ENCODE results near the gene RTF2. TPM values are rescaled to one million over a fixed set of nuclear protein-coding genes. Genes with fewer than 3 reads are reported as not detected.

RTF2 gene
- total and polyA plus RNA-seq, 4 experiments from 2014 or later: 66.0 to 129 (median 94.9) TPM

GRCh38 chr20:56463428-56463827 lies 5.0 kb upstream of the RTF2 start:
- peak; percentile 49 to 67 (median 55) for DNase-seq
- CTCF ChIA-PET (ENCODE audit: partially characterized antibody): interaction anchor here (0.7 to 1.1 kb wide), 3 partner anchors 37 to 68 kb away, joined by 3 read pairs; no protein-coding TSS in a partner anchor
- intact Hi-C loops (cut with micrococcal nuclease): no loop called here
- Histone ChIP-seq H3K27ac (ENCODE audit: low read depth, low read length) (no peak overlapping the region), H3K4me1 (ENCODE audit: insufficient read depth, low read length) (peaks cover 57% of the 10 kb centered on the region), H3K27me3 (ENCODE audit: insufficient read depth, low read length) (no peaks in the 10 kb centered on the region), H3K9me3 (ENCODE audit: control insufficient read depth in 1 of 2, low read length in 2 of 2) (no peaks in the 10 kb centered on the region), H3K36me3 (ENCODE audit: insufficient read depth, low read length) (peaks cover 4% of the 10 kb centered on the region), H3K4me3 (ENCODE audit: low read length in 2 of 2) (no peak overlapping the region)
- H3K36me3 Mint-ChIP-seq: peaks cover under 1 to 15% of the 10 kb centered on the region in 2 donors
- peak overlapping the region in 6 of 8 donors; percentile 21 to 78 (median 52) for H3K4me3 Mint-ChIP-seq
- peaks cover 0 to under 1% (median 0%) of the 10 kb centered on the region in 8 donors for H3K9me3 Mint-ChIP-seq
- no peaks in the 10 kb centered on the region for H3K27me3 Mint-ChIP-seq
- H3K4me1 Mint-ChIP-seq: peaks cover 23 to 68% (median 42%) of the 10 kb centered on the region in 4 donors
- POLR2A ChIA-PET (ENCODE audit: partially characterized antibody): interaction anchor here (1.1 to 2.1 kb wide), 3 partner anchors 16 to 51 kb away, joined by 3 to 14 read pairs (median 9); partner anchors contain the start of gene CASS4
- H3K27ac Mint-ChIP-seq: peak overlapping the region; percentile 68 to 92 (median 83)

- no peaks in the 10 kb centered on the region for H3K27me3 ChIP-seq (ENCODE audit: insufficient read depth, low read length)
- no peaks in the 10 kb centered on the region for H3K27me3 Mint-ChIP-seq
- peaks cover 0 to 3% (median 0%) of the 10 kb centered on the region in 8 donors for H3K9me3 Mint-ChIP-seq
- H3K9me3 ChIP-seq (ENCODE audit: control insufficient read depth in 1 of 2, low read length in 2 of 2): no peaks in the 10 kb centered on the region
- peaks cover 63% of the 10 kb centered on the region for H3K4me1 ChIP-seq (ENCODE audit: insufficient read depth, low read length)
- H3K4me3 Mint-ChIP-seq: no peak overlapping the region
- intact Hi-C loops (cut with micrococcal nuclease): loop anchor here (5.0 kb wide), 1 partner anchor 886 kb away; the partner anchor contains the start of gene RAE1
- H3K4me3 ChIP-seq (ENCODE audit: low read length in 2 of 2): no peak overlapping the region
- H3K27ac ChIP-seq (ENCODE audit: low read depth, low read length): no peak overlapping the region
- CTCF ChIA-PET (ENCODE audit: partially characterized antibody): no interaction called here
- H3K4me1 Mint-ChIP-seq: peaks cover 27 to 76% (median 48%) of the 10 kb centered on the region in 4 donors
- POLR2A ChIA-PET (ENCODE audit: partially characterized antibody): no interaction called here
- peaks cover 8 to 16% of the 10 kb centered on the region in 2 donors for H3K36me3 Mint-ChIP-seq
- DNase-seq: no peak
- no peaks in the 10 kb centered on the region for H3K36me3 ChIP-seq (ENCODE audit: insufficient read depth, low read length)
- H3K27ac Mint-ChIP-seq: peak overlapping the region in 5 of 7 donors; percentile 36 to 76 (median 70)
Measured at GRCh38 chr20:56465997-56466396, 2.4 kb upstream of the RTF2 start.

GRCh38 chr20:56467968-56468315 lies 485 bp upstream of the RTF2 start:
- peaks cover 3% of the 10 kb centered on the region for H3K36me3 ChIP-seq (ENCODE audit: insufficient read depth, low read length)
- Mint-ChIP-seq H3K4me3 (peak overlapping the region; percentile 98 to 100 (median 100)), H3K27me3 (no peaks in the 10 kb centered on the region), H3K9me3 (peaks cover 0 to 3% (median 0%) of the 10 kb centered on the region in 8 donors), H3K36me3 (peaks cover 10 to 19% of the 10 kb centered on the region in 2 donors), H3K27ac (peak overlapping the region; percentile 98 to 100 (median 100)), H3K4me1 (peaks cover 24 to 60% (median 40%) of the 10 kb centered on the region in 4 donors)
- no peak for DNase-seq
- intact Hi-C loops (cut with micrococcal nuclease): loop anchor here (1.0 to 5.0 kb wide), 4 partner anchors 56 to 884 kb away; partner anchors contain the start of genes AURKA, CASS4, CSTF1 and RAE1
- H3K4me3 ChIP-seq (ENCODE audit: low read length in 2 of 2): peak overlapping the region; percentile 70 to 99
- peak overlapping the region; percentile 87 for H3K27ac ChIP-seq (ENCODE audit: low read depth, low read length)
- H3K27me3 ChIP-seq (ENCODE audit: insufficient read depth, low read length): no peaks in the 10 kb centered on the region
- no peaks in the 10 kb centered on the region for H3K9me3 ChIP-seq (ENCODE audit: control insufficient read depth in 1 of 2, low read length in 2 of 2)
- peaks cover 48% of the 10 kb centered on the region for H3K4me1 ChIP-seq (ENCODE audit: insufficient read depth, low read length)
- CTCF ChIA-PET (ENCODE audit: partially characterized antibody): interaction anchor here (0.6 to 1.7 kb wide), 3 partner anchors 70 to 93 kb away, joined by 4 to 5 read pairs (median 5); partner anchors contain the start of genes AURKA and CSTF1
- POLR2A ChIA-PET (ENCODE audit: partially characterized antibody): interaction anchor here (1.0 to 3.5 kb wide), 7 partner anchors 28 to 109 kb away, joined by 3 to 44 read pairs (median 10); partner anchors contain the start of genes AURKA, CASS4, CSTF1 and FAM210B

- Histone ChIP-seq H3K4me1 (ENCODE audit: insufficient read depth, low read length) (peaks cover 37% of the 10 kb centered on the region), H3K27me3 (ENCODE audit: insufficient read depth, low read length) (no peaks in the 10 kb centered on the region), H3K9me3 (ENCODE audit: control insufficient read depth in 1 of 2, low read length in 2 of 2) (no peaks in the 10 kb centered on the region), H3K36me3 (ENCODE audit: insufficient read depth, low read length) (peaks cover 14% of the 10 kb centered on the region), H3K27ac (ENCODE audit: low read depth, low read length) (peak overlapping the region; percentile 87), H3K4me3 (ENCODE audit: low read length in 2 of 2) (peak overlapping the region; percentile 15 to 99)
- peak overlapping the region; percentile 98 to 100 (median 100) for H3K4me3 Mint-ChIP-seq
- ChIA-PET POLR2A (ENCODE audit: partially characterized antibody) (interaction anchor here (0.7 to 3.5 kb wide), 10 partner anchors 9 to 923 kb away, joined by 3 to 44 read pairs (median 6); partner anchors contain the start of genes AURKA, CASS4, CSTF1 and FAM210B), CTCF (ENCODE audit: partially characterized antibody) (interaction anchor here (1.0 to 1.7 kb wide), 2 partner anchors 71 to 77 kb away, joined by 4 to 5 read pairs; partner anchors contain the start of genes AURKA and CSTF1)
- peaks cover 18 to 49% (median 31%) of the 10 kb centered on the region in 4 donors for H3K4me1 Mint-ChIP-seq
- peak in 1 of 5 donors; percentile 10 for DNase-seq
- H3K27me3 Mint-ChIP-seq: no peaks in the 10 kb centered on the region
- peak overlapping the region; percentile 98 to 100 (median 100) for H3K27ac Mint-ChIP-seq
- peaks cover 17 to 29% of the 10 kb centered on the region in 2 donors for H3K36me3 Mint-ChIP-seq
- intact Hi-C loops (cut with micrococcal nuclease): loop anchor here (5.0 kb wide), 1 partner anchor 883 kb away; the partner anchor contains the start of gene RAE1
- H3K9me3 Mint-ChIP-seq: peaks cover 0 to 3% (median 0%) of the 10 kb centered on the region in 8 donors
Measured at GRCh38 chr20:56469077-56469449, 636 bp downstream of the RTF2 start.

- Mint-ChIP-seq H3K27me3 (no peaks in the 10 kb centered on the region), H3K4me1 (peaks cover 22 to 46% (median 33%) of the 10 kb centered on the region in 4 donors), H3K9me3 (peaks cover 0 to 4% (median 0%) of the 10 kb centered on the region in 8 donors), H3K4me3 (peak overlapping the region; percentile 32 to 78 (median 69)), H3K27ac (peak overlapping the region; percentile 77 to 87 (median 85)), H3K36me3 (peaks cover 71 to 89% of the 10 kb centered on the region in 2 donors)
- Histone ChIP-seq H3K27ac (ENCODE audit: low read depth, low read length) (peak overlapping the region; percentile 10), H3K36me3 (ENCODE audit: insufficient read depth, low read length) (peaks cover 48% of the 10 kb centered on the region), H3K9me3 (ENCODE audit: control insufficient read depth in 1 of 2, low read length in 2 of 2) (no peaks in the 10 kb centered on the region), H3K4me3 (ENCODE audit: low read length in 2 of 2) (peak overlapping the region in 1 of 2 donors; percentile 6), H3K27me3 (ENCODE audit: insufficient read depth, low read length) (no peaks in the 10 kb centered on the region), H3K4me1 (ENCODE audit: insufficient read depth, low read length) (peaks cover 17% of the 10 kb centered on the region)
- DNase-seq: peak in 2 of 5 donors; percentile 9 to 10
- CTCF ChIA-PET (ENCODE audit: partially characterized antibody): interaction anchor here (1.3 kb wide), 1 partner anchor 19 kb away, joined by 3 read pairs; no protein-coding TSS in a partner anchor
- POLR2A ChIA-PET (ENCODE audit: partially characterized antibody): interaction anchor here (1.5 kb wide), 1 partner anchor 72 kb away, joined by 4 read pairs; the partner anchor contains the start of gene CASS4
- intact Hi-C loops (cut with micrococcal nuclease): no loop called here
Measured at GRCh38 chr20:56483970-56484369, 15.5 kb downstream of the RTF2 start.

GRCh38 chr20:56487216-56487615 lies 18.8 kb downstream of the RTF2 start:
- no peak for DNase-seq
- H3K4me3 ChIP-seq (ENCODE audit: low read length in 2 of 2): no peak overlapping the region
- Mint-ChIP-seq H3K36me3 (peaks cover 62 to 85% of the 10 kb centered on the region in 2 donors), H3K4me3 (no peak overlapping the region), H3K4me1 (peaks cover 22 to 42% (median 32%) of the 10 kb centered on the region in 4 donors), H3K9me3 (peaks cover 0 to 2% (median 0%) of the 10 kb centered on the region in 8 donors), H3K27ac (no peak overlapping the region), H3K27me3 (no peaks in the 10 kb centered on the region)
- no peak overlapping the region for H3K27ac ChIP-seq (ENCODE audit: low read depth, low read length)
- ChIA-PET CTCF (ENCODE audit: partially characterized antibody) (no interaction called here), POLR2A (ENCODE audit: partially characterized antibody) (no interaction called here)
- H3K27me3 ChIP-seq (ENCODE audit: insufficient read depth, low read length): no peaks in the 10 kb centered on the region
- H3K36me3 ChIP-seq (ENCODE audit: insufficient read depth, low read length): peaks cover 50% of the 10 kb centered on the region
- H3K4me1 ChIP-seq (ENCODE audit: insufficient read depth, low read length): peaks cover 17% of the 10 kb centered on the region
- H3K9me3 ChIP-seq (ENCODE audit: control insufficient read depth in 1 of 2, low read length in 2 of 2): no peaks in the 10 kb centered on the region
- intact Hi-C loops (cut with micrococcal nuclease): no loop called here

GRCh38 chr20:56488566-56488965 lies 20.1 kb downstream of the RTF2 start:
- DNase-seq: no peak
- H3K4me1 Mint-ChIP-seq: peaks cover 16 to 31% (median 22%) of the 10 kb centered on the region in 4 donors
- H3K27ac ChIP-seq (ENCODE audit: low read depth, low read length): no peak overlapping the region
- no peaks in the 10 kb centered on the region for H3K27me3 Mint-ChIP-seq
- H3K9me3 Mint-ChIP-seq: peaks cover 0 to 2% (median 0%) of the 10 kb centered on the region in 8 donors
- ChIA-PET CTCF (ENCODE audit: partially characterized antibody) (no interaction called here), POLR2A (ENCODE audit: partially characterized antibody) (no interaction called here)
- peaks cover 69 to 88% of the 10 kb centered on the region in 2 donors for H3K36me3 Mint-ChIP-seq
- no peaks in the 10 kb centered on the region for H3K27me3 ChIP-seq (ENCODE audit: insufficient read depth, low read length)
- no peak overlapping the region for H3K4me3 ChIP-seq (ENCODE audit: low read length in 2 of 2)
- no peaks in the 10 kb centered on the region for H3K9me3 ChIP-seq (ENCODE audit: control insufficient read depth in 1 of 2, low read length in 2 of 2)
- intact Hi-C loops (cut with micrococcal nuclease): no loop called here
- H3K27ac Mint-ChIP-seq: peak overlapping the region in 1 of 7 donors; percentile 43
- no peak overlapping the region for H3K4me3 Mint-ChIP-seq
- H3K4me1 ChIP-seq (ENCODE audit: insufficient read depth, low read length): peaks cover 7% of the 10 kb centered on the region
- peaks cover 50% of the 10 kb centered on the region for H3K36me3 ChIP-seq (ENCODE audit: insufficient read depth, low read length)

Data from CD4-positive, alpha-beta memory T cell (primary cell).